Mesothelial cell of epicardium (in vitro differentiated cells): ENCODE data around the gene TFF1. TPM values are rescaled to one million over a fixed set of nuclear protein-coding genes. Genes with fewer than 3 reads are reported as not detected.
A peak's percentile ranks its signal among the peaks of the same experiment; 100 is the strongest.

Experiments used
- DNase-seq, 2 experiments: peaks; one replicate each; pipeline ENCODE4 v3.0.0; 2021; ENCODE audit warnings: low spot score in 2 of 2; ENCODE audit not compliant: unreplicated experiment in 2 of 2
- H3K27ac Mint-ChIP-seq: 2 replicates; pipeline ENCODE4 v1.8.0; 2021; ENCODE audit warnings: mixed read lengths
- H3K27me3 Mint-ChIP-seq: 2 replicates; pipeline ENCODE4 v1.8.0; 2021; ENCODE audit warnings: low read depth, mixed read lengths
- H3K36me3 Mint-ChIP-seq: 2 replicates; pipeline ENCODE4 v1.8.0; 2021; ENCODE audit warnings: mixed read lengths
- H3K4me1 Mint-ChIP-seq: 2 replicates; pipeline ENCODE4 v1.8.0; 2021; ENCODE audit warnings: mixed read lengths
- H3K4me3 Mint-ChIP-seq: 2 replicates; pipeline ENCODE4 v1.8.0; 2021; ENCODE audit warnings: mild to moderate bottlenecking, moderate library complexity, mixed read lengths
- H3K9me3 Mint-ChIP-seq: 2 replicates; pipeline ENCODE4 v1.8.0; 2021; ENCODE audit warnings: mixed read lengths
- CTCF ChIP-seq: fragments of 200-600 bp; sonication (generic); IDR thresholded peaks from one replicate; pipeline ENCODE4 v1.5.0; 2021; ENCODE audit warnings: antibody characterized with exemption; ENCODE audit not compliant: unreplicated experiment
- total RNA-seq: library from RNA; stranded (reverse); gene quantifications from 3 replicates; pipeline ENCODE4 v1.2.1, GENCODE V29; 2021

TFF1 gene
- total RNA-seq, 1 donor from 2014 or later = not detected

- H3K36me3 Mint-ChIP-seq = no peaks in the 10 kb centered on the region
- H3K27ac Mint-ChIP-seq = no peak overlapping the region
- peaks cover 22% of the 10 kb centered on the region for H3K27me3 Mint-ChIP-seq
- no peaks in the 10 kb centered on the region for H3K9me3 Mint-ChIP-seq
- no peak overlapping the region for H3K4me3 Mint-ChIP-seq
- no peaks in the 10 kb centered on the region for H3K4me1 Mint-ChIP-seq
- TF ChIP-seq CTCF = no peak
- no peak for DNase-seq
These were observed 17.6 kb downstream of the TFF1 start for GRCh38 chr21:42348762-42349161.

GRCh38 chr21:42347601-42348327 is 18.6 kb downstream of the TFF1 start:
- Mint-ChIP-seq H3K9me3 (no peaks in the 10 kb centered on the region), H3K27me3 (peaks cover 12% of the 10 kb centered on the region), H3K36me3 (no peaks in the 10 kb centered on the region), H3K4me3 (no peak overlapping the region), H3K27ac (no peak overlapping the region), H3K4me1 (no peaks in the 10 kb centered on the region)
- no peak for TF ChIP-seq CTCF
- DNase-seq = peak in 1 of 2 experiments; percentile 27

- peak in 1 of 2 experiments; percentile 14 for DNase-seq
- TF ChIP-seq CTCF = no peak
- H3K27ac Mint-ChIP-seq = no peak overlapping the region
- no peaks in the 10 kb centered on the region for H3K4me1 Mint-ChIP-seq
- H3K4me3 Mint-ChIP-seq = no peak overlapping the region
- H3K9me3 Mint-ChIP-seq = no peaks in the 10 kb centered on the region
- peaks cover 7% of the 10 kb centered on the region for H3K27me3 Mint-ChIP-seq
- no peaks in the 10 kb centered on the region for H3K36me3 Mint-ChIP-seq
These were observed 19.3 kb downstream of the TFF1 start for GRCh38 chr21:42346866-42347600.

GRCh38 chr21:42346441-42346840 is 19.9 kb downstream of the TFF1 start:
- Mint-ChIP-seq H3K9me3 (no peaks in the 10 kb centered on the region), H3K4me3 (no peak overlapping the region), H3K27me3 (peaks cover 7% of the 10 kb centered on the region), H3K27ac (no peak overlapping the region), H3K36me3 (no peaks in the 10 kb centered on the region), H3K4me1 (no peaks in the 10 kb centered on the region)
- no peak for DNase-seq
- no peak for TF ChIP-seq CTCF

- no peaks in the 10 kb centered on the region for H3K4me1 Mint-ChIP-seq
- peaks cover 7% of the 10 kb centered on the region for H3K27me3 Mint-ChIP-seq
- TF ChIP-seq CTCF = no peak
- no peak for DNase-seq
- no peaks in the 10 kb centered on the region for H3K9me3 Mint-ChIP-seq
- no peak overlapping the region for H3K27ac Mint-ChIP-seq
- H3K4me3 Mint-ChIP-seq = no peak overlapping the region
- no peaks in the 10 kb centered on the region for H3K36me3 Mint-ChIP-seq
These were observed 21.7 kb downstream of the TFF1 start for GRCh38 chr21:42344631-42345030.
